H1 (cell line): ENCODE data around the gene SAMD4A. TPM values are rescaled to one million over a fixed set of nuclear protein-coding genes. Genes with fewer than 3 reads are reported as not detected.

Source experiments
- CTCF ChIA-PET: fragments of 300-600 bp; sonication (Branson Sonifier 250); formaldehyde crosslinking; loops from one replicate; lab custom pipeline; 2021; ENCODE audit not compliant: partially characterized antibody; lab: Charles Lee
- POLR2A ChIA-PET: fragments of 300-600 bp; sonication (Branson Sonifier 250); formaldehyde crosslinking; loops from one replicate; lab custom pipeline; 2021; ENCODE audit warnings: inconsistent platforms; ENCODE audit not compliant: partially characterized antibody; lab: Charles Lee
- DNase-seq, 2 experiments: peaks; one replicate each; pipeline versions ENCODE4 v3.0.0 to v3.0.0-alpha.2; 2010 to 2022; ENCODE audit warnings: low spot score in 2 of 2, low read depth in 1 of 2, mixed read lengths in 1 of 2
- FAIRE-seq: peaks from 2 replicates; lab custom pipeline; 2011; peaks lifted over from hg19 to GRCh38; lab: Jason Lieb, UNC
- H2AFZ ChIP-seq: 2 replicates; pipeline ENCODE4 v1.8.1; 2012; ENCODE audit warnings: low read length, inconsistent platforms
- H2AK5ac ChIP-seq: 2 replicates; pipeline ENCODE4 v1.6.1; 2013; ENCODE audit warnings: low read depth, low read length
- H2BK120ac ChIP-seq: replicated peaks from 2 replicates; pipeline ENCODE3; 2013; ENCODE audit warnings: low read depth, low read length, inconsistent platforms
- H2BK12ac ChIP-seq: 2 replicates; pipeline ENCODE4 v1.6.1; 2013; ENCODE audit warnings: low read depth, low read length
- H2BK15ac ChIP-seq: 2 replicates; pipeline ENCODE4 v1.6.1; 2013; ENCODE audit warnings: low read length
- H2BK20ac ChIP-seq: 2 replicates; pipeline ENCODE4 v1.6.1; 2013; ENCODE audit warnings: low read length
- H2BK5ac ChIP-seq: 2 replicates; pipeline ENCODE4 v1.6.1; 2013; ENCODE audit warnings: low read depth, low read length
- H3K14ac ChIP-seq: 2 replicates; pipeline ENCODE4 v1.6.1; 2013; ENCODE audit warnings: inconsistent platforms; ENCODE audit not compliant: insufficient read length
- H3K18ac ChIP-seq: 2 replicates; pipeline ENCODE4 v1.6.1; 2013; ENCODE audit warnings: low read length; ENCODE audit errors: extremely low read depth
- H3K23ac ChIP-seq: 2 replicates; pipeline ENCODE4 v1.6.1; 2013; ENCODE audit warnings: inconsistent platforms; ENCODE audit not compliant: insufficient read length
- H3K23me2 ChIP-seq: 2 replicates; pipeline ENCODE4 v1.6.1; 2013; ENCODE audit warnings: low read depth, low read length
- H3K27ac ChIP-seq: 2 replicates; pipeline ENCODE4 v1.6.1; 2011; ENCODE audit warnings: low read depth, low read length, inconsistent platforms
- H3K27me3 ChIP-seq, 4 experiments: replicated peaks in 1 of 4; 1 replicate in 1 of 4; 2 replicates in 3 of 4; pipeline versions ENCODE4 v1.6.1 to v1.8.1; 2011 to 2013; ENCODE audit warnings: low read length in 3 of 4, mild to moderate bottlenecking in 3 of 4, inconsistent platforms in 2 of 4, mixed read lengths in 2 of 4, moderate library complexity in 1 of 4; ENCODE audit not compliant: control insufficient read depth in 3 of 4, insufficient read depth in 3 of 4; ENCODE audit errors: extremely low read depth in 1 of 4
- H3K36me3 ChIP-seq, 4 experiments: 2 replicates each; pipeline versions ENCODE4 v1.6.1 to v1.8.1; 2011 to 2013; ENCODE audit warnings: mild to moderate bottlenecking in 4 of 4, low read length in 3 of 4, moderate library complexity in 2 of 4, control low read depth in 1 of 4, inconsistent platforms in 1 of 4; ENCODE audit not compliant: insufficient read depth in 4 of 4, control insufficient read depth in 2 of 4
- H3K4ac ChIP-seq: replicated peaks from 2 replicates; pipeline ENCODE3; 2013; ENCODE audit warnings: low read length, low read depth, mixed read lengths, inconsistent platforms; ENCODE audit not compliant: insufficient read length
- H3K4me1 ChIP-seq, 4 experiments: replicated peaks in 1 of 4; 1 replicate in 1 of 4; 2 replicates in 3 of 4; pipeline versions ENCODE4 v1.6.1 to v1.8.1; 2011 to 2013; ENCODE audit warnings: low read length in 3 of 4, inconsistent platforms in 2 of 4, mixed read lengths in 1 of 4; ENCODE audit not compliant: insufficient read depth in 4 of 4, control insufficient read depth in 3 of 4
- H3K4me2 ChIP-seq, 2 experiments: 2 replicates each; pipeline versions ENCODE4 v1.6.1 to v1.8.1; 2011 to 2013; ENCODE audit warnings: low read depth in 2 of 2, low read length in 2 of 2, control low read depth in 1 of 2, inconsistent platforms in 1 of 2, mild to moderate bottlenecking in 1 of 2; ENCODE audit not compliant: insufficient read depth in 1 of 2
- H3K4me3 ChIP-seq, 4 experiments: fragments of 200-600, 300-600 bp in 1 of 4; sonication (generic), shearing (Covaris generic), sonication (Bioruptor Twin) in 1 of 4; 2 replicates each; pipeline versions ENCODE4 v1.5.1 to v1.8.1; 2011 to 2016; ENCODE audit warnings: low read length in 4 of 4, low read depth in 3 of 4, control low read depth in 2 of 4, inconsistent platforms in 2 of 4, mild to moderate bottlenecking in 2 of 4, mixed read lengths in 1 of 4, moderate library complexity in 1 of 4; ENCODE audit not compliant: insufficient read depth in 2 of 4; ENCODE audit errors: extremely low read depth in 1 of 4
- H3K56ac ChIP-seq: replicated peaks from 2 replicates; pipeline ENCODE3; 2013; ENCODE audit warnings: low read depth, mild to moderate bottlenecking, mixed read lengths, low read length, inconsistent platforms; ENCODE audit not compliant: insufficient read length
- H3K79me1 ChIP-seq: 2 replicates; pipeline ENCODE4 v1.6.1; 2013; ENCODE audit warnings: low read depth, low read length, control low read depth
- H3K79me2 ChIP-seq, 2 experiments: 2 replicates each; pipeline versions ENCODE4 v1.6.1 to v1.8.1; 2012 to 2013; ENCODE audit warnings: low read length in 2 of 2, mild to moderate bottlenecking in 2 of 2, inconsistent platforms in 1 of 2; ENCODE audit not compliant: insufficient read depth in 2 of 2, control insufficient read depth in 1 of 2
- H3K9ac ChIP-seq, 4 experiments: replicated peaks in 1 of 4; 1 replicate in 1 of 4; 2 replicates in 3 of 4; pipeline versions ENCODE4 v1.6.1 to v1.8.1; 2011 to 2013; ENCODE audit warnings: low read depth in 3 of 4, low read length in 3 of 4, control low read depth in 2 of 4, mild to moderate bottlenecking in 2 of 4, moderate library complexity in 2 of 4, inconsistent platforms in 1 of 4; ENCODE audit errors: extremely low read depth in 1 of 4
- H3K9me3 ChIP-seq, 2 experiments: 2 replicates each; pipeline versions ENCODE4 v1.6.1 to v1.8.1; 2012 to 2013; ENCODE audit warnings: mild to moderate bottlenecking in 2 of 2, moderate library complexity in 2 of 2, control low read depth in 1 of 2, inconsistent platforms in 1 of 2, low read depth in 1 of 2, low read length in 1 of 2, mixed read lengths in 1 of 2; ENCODE audit not compliant: insufficient read depth in 2 of 2
- H4K20me1 ChIP-seq, 2 experiments: replicated peaks in 1 of 2; 2 replicates each; pipeline versions ENCODE3 to v1.8.1; 2011 to 2013; ENCODE audit warnings: inconsistent platforms in 2 of 2, low read length in 2 of 2, mild to moderate bottlenecking in 1 of 2; ENCODE audit not compliant: insufficient read depth in 2 of 2, control insufficient read depth in 1 of 2
- H4K5ac ChIP-seq: 2 replicates; pipeline ENCODE4 v1.6.1; 2013; ENCODE audit warnings: low read length, low read depth, mixed read lengths, inconsistent platforms; ENCODE audit not compliant: insufficient read length
- H4K8ac ChIP-seq: 2 replicates; pipeline ENCODE4 v1.8.0; 2013; ENCODE audit warnings: mild to moderate bottlenecking, moderate library complexity, low read length, inconsistent platforms; ENCODE audit not compliant: insufficient read depth; ENCODE audit errors: extremely low read depth
- H4K91ac ChIP-seq: replicated peaks from 2 replicates; pipeline ENCODE3; 2013; ENCODE audit warnings: low read length, mixed read lengths, inconsistent platforms; ENCODE audit not compliant: insufficient read length
- ATF3 ChIP-seq: IDR thresholded peaks from 2 replicates; pipeline ENCODE4 v1.6.1; 2011; ENCODE audit warnings: low read depth, mild to moderate bottlenecking, low read length; ENCODE audit not compliant: insufficient read depth
- CBX8 ChIP-seq: fragments of 300-800, 300-1000 bp; sonication (generic); IDR thresholded peaks from 2 replicates; pipeline ENCODE4 v1.7.1; 2016; ENCODE audit warnings: low read depth, low read length, borderline replicate concordance
- CTBP2 ChIP-seq: IDR thresholded peaks from 2 replicates; pipeline ENCODE4 v1.7.0; 2011; ENCODE audit warnings: borderline replicate concordance, mild to moderate bottlenecking, moderate library complexity, mixed read lengths, low read length; ENCODE audit not compliant: insufficient read depth, insufficient read length
- FOSL1 ChIP-seq: IDR thresholded peaks from 2 replicates; pipeline ENCODE4 v1.6.1; 2011; ENCODE audit warnings: mild to moderate bottlenecking, low read depth, low read length, moderate library complexity; ENCODE audit not compliant: insufficient read depth
- JUND ChIP-seq: IDR thresholded peaks from 2 replicates; pipeline ENCODE4 v1.6.1; 2011; ENCODE audit warnings: mild to moderate bottlenecking, improper control_type of control experiment, low read length
- KDM4A ChIP-seq: IDR thresholded peaks from one replicate; pipeline ENCODE4 v1.7.1; 2012; ENCODE audit warnings: low read depth, mild to moderate bottlenecking, moderate library complexity, low read length, inconsistent platforms; ENCODE audit not compliant: severe bottlenecking
- MAFK ChIP-seq: IDR thresholded peaks from 2 replicates; pipeline ENCODE4 v1.6.1; 2012; ENCODE audit warnings: low read depth, mild to moderate bottlenecking, improper control_type of control experiment, low read length
- POLR2AphosphoS5 ChIP-seq: IDR thresholded peaks from 2 replicates; pipeline ENCODE4 v1.6.1; 2011; ENCODE audit warnings: low read depth, low read length
- POU5F1 ChIP-seq: IDR thresholded peaks from 2 replicates; pipeline ENCODE4 v1.6.1; 2011; ENCODE audit warnings: low read depth, mild to moderate bottlenecking, low read length, moderate library complexity
- SAP30 ChIP-seq: fragments of 300-600 bp; sonication (generic); IDR thresholded peaks from 2 replicates; pipeline ENCODE4 v1.7.1; 2012; ENCODE audit warnings: low read length, moderate library complexity, mild to moderate bottlenecking, inconsistent platforms; ENCODE audit not compliant: insufficient read depth, insufficient replicate concordance
- SIRT6 ChIP-seq: IDR thresholded peaks from one replicate; pipeline ENCODE4 v1.7.1; 2012; ENCODE audit warnings: low read length, inconsistent platforms
- ZNF274 ChIP-seq: IDR thresholded peaks from 2 replicates; pipeline ENCODE4 v1.7.0; 2012; ENCODE audit warnings: low read length, borderline replicate concordance; ENCODE audit errors: extremely low read depth
- WGBS, 2 experiments: shearing (Covaris generic) in 1 of 2; methylation state at CpG; one replicate each; pipeline versions ENCODE4 v1.1.6 to v1.1.7; 2013 to 2015; ENCODE audit warnings: low lambda C conversion rate in 2 of 2, mixed read lengths in 2 of 2, inconsistent platforms in 1 of 2, low coverage in 1 of 2, missing lambda C conversion rate in 1 of 2; ENCODE audit not compliant: insufficient replicate concordance in 2 of 2, insufficient coverage in 1 of 2, insufficient read length in 1 of 2; ENCODE audit errors: extremely low coverage in 1 of 2, missing lambda C conversion rate in 1 of 2; 5-methylcytosine and 5-hydroxymethylcytosine counted together
- polyA plus RNA-seq, 7 experiments: library from polyadenylated mRNA; depleted of rRNA in 3 of 7; stranded (reverse) in 5 of 7; unstranded in 2 of 7; fragments of >200 nt in 5 of 7; fragments of 200-250 nt in 2 of 7; gene quantifications; 1 replicate in 5 of 7; 2 replicates in 1 of 7; 4 replicates in 1 of 7; pipeline versions ENCODE4 v1.2.1 to v1.2.3, GENCODE V29; 2011 to 2013; ENCODE audit warnings: missing spikeins in 2 of 7, mixed read lengths in 2 of 7
- total RNA-seq: library from RNA; stranded (reverse); fragmentation: NEBNext Ultra II Directional; extraction: Animal tissue kit (Norgen Biotek cat#: 25700); gene quantifications from 2 replicates; pipeline ENCODE4 v1.2.1, GENCODE V29; 2021

Gene SAMD4A
- total and polyA plus RNA-seq, 2 of the 8 experiments (the other 6 are each of a cell fraction or from before 2014, with no cell fraction given) = 2.4 to 12.3 TPM

GRCh38 chr14:54766276-54767138 lies 199.6 kb downstream of the SAMD4A start:
- Histone ChIP-seq H2BK120ac (no peak overlapping the region), H3K56ac (no peak overlapping the region), H3K4me3 (no peak overlapping the region), H3K9ac (no peak overlapping the region), H4K91ac (no peak overlapping the region), H2BK12ac (no peak overlapping the region), H2AK5ac (no peak overlapping the region), H3K36me3 (peaks cover 0 to 2% (median 0%) of the 10 kb centered on the region in 4 experiments; a peak in 1 of 8 replicates), H3K4me1 (no peaks in the 10 kb centered on the region), H3K18ac (no peak overlapping the region), H3K27me3 (no peaks in the 10 kb centered on the region), H2BK15ac (no peak overlapping the region), H3K27ac (no peak overlapping the region), H3K79me2 (no peaks in the 10 kb centered on the region), H2BK5ac (no peak overlapping the region), H4K5ac (no peak overlapping the region), H3K4me2 (no peak overlapping the region), H4K8ac (no peak overlapping the region), H4K20me1 (no peaks in the 10 kb centered on the region), H3K4ac (no peak overlapping the region), H3K23me2 (no peaks in the 10 kb centered on the region), H3K14ac (no peak overlapping the region), H3K23ac (no peak overlapping the region), H3K79me1 (no peaks in the 10 kb centered on the region), H2AFZ (no peak overlapping the region), H2BK20ac (no peak overlapping the region), H3K9me3 (no peaks in the 10 kb centered on the region)
- CTCF ChIA-PET = interaction anchor here (0.9 to 1.9 kb wide), 10 partner anchors 8 to 202 kb away, joined by 3 to 7 read pairs (median 4); no protein-coding TSS in a partner anchor
- POLR2A ChIA-PET = no interaction called here
- DNase-seq (no peak), FAIRE-seq (no peak)
- TF ChIP-seq POU5F1 (no peak), KDM4A (no peak), CBX8 (no peak), MAFK (no peak), FOSL1 (no peak), SIRT6 (no peak), ATF3 (no peak), SAP30 (no peak), ZNF274 (no peak), JUND (no peak), CTBP2 (no peak), POLR2AphosphoS5 (no peak)
- 89% methylated on average over 18 of the region's 18 CpGs; no CpG with 5 or more reads in 1 of the 2 experiments for WGBS, 2 experiments
